Activated CD4-positive, alpha-beta memory T cell treated with anti-CD3 and anti-CD28 coated beads for 36 hours (primary cell): ENCODE data around the gene SLC66A1. TPM values are rescaled to one million over a fixed set of nuclear protein-coding genes. Genes with fewer than 3 reads are reported as not detected.

ENCODE experiments used
- CTCF ChIA-PET: fragments of 350-600 bp; sonication (Branson Sonifier 250); formaldehyde crosslinking; loops from one replicate; lab custom pipeline; 2021; ENCODE audit warnings: antibody characterized with exemption, inconsistent platforms; lab: Charles Lee
- POLR2A ChIA-PET: fragments of 350-600 bp; sonication (Branson Sonifier 250); formaldehyde crosslinking; loops from one replicate; lab custom pipeline; 2021; ENCODE audit warnings: antibody characterized with exemption; lab: Charles Lee
- DNase-seq: peaks from one replicate; pipeline ENCODE4 v3.0.0-alpha.2; 2020
- H3K27ac Mint-ChIP-seq: one replicate; pipeline ENCODE4 v1.8.0; 2021; ENCODE audit warnings: mixed read lengths
- H3K27me3 Mint-ChIP-seq: one replicate; pipeline ENCODE4 v1.8.0; 2021; ENCODE audit warnings: mixed read lengths
- H3K36me3 Mint-ChIP-seq: one replicate; pipeline ENCODE4 v1.8.0; 2021; ENCODE audit warnings: mixed read lengths
- H3K4me1 Mint-ChIP-seq: one replicate; pipeline ENCODE4 v1.8.0; 2021; ENCODE audit warnings: low read depth, mixed read lengths
- H3K4me3 Mint-ChIP-seq: one replicate; pipeline ENCODE4 v1.8.0; 2021; ENCODE audit warnings: mild to moderate bottlenecking, mixed read lengths
- H3K9me3 Mint-ChIP-seq: one replicate; pipeline ENCODE4 v1.8.0; 2021; ENCODE audit warnings: mixed read lengths
- intact Hi-C: fragments of 100-400 bp; cut with micrococcal nuclease; formaldehyde crosslinking; loops from one replicate; pipeline ENCODE4 v1.15.1; 2023
- total RNA-seq, 2 experiments: library from RNA; stranded (reverse); gene quantifications; one replicate each; pipeline ENCODE4 v1.2.3, GENCODE V29; 2021

The SLC66A1 gene
- total RNA-seq, 2 experiments from 2014 or later: 6.8 to 7.9 TPM

DNA sequence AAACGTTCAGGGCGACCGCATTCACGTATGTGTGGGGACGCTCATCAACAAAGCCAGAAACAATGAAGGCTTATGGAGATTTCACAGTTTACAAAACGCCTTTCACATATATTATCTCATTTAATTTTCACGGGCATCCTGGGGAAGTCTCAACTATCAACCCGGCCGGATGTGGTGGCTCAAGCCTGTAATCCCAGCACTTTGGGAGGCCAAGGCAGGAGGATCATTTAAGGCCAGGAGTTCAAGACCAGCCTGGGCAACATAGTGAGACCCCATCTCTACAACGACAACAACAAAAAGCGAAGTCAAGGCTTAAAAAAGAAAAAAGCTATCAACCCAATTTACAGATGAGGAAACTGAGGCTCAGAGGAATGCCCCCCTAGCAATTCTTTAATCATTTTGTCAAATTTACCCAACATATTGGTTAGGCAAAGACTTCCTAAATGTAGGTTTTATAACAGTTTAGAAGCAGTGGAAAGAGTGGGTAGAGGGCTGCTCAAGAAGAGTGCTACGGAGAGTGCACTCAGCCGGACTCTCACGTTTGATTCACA is 28.3 kb downstream of the SLC66A1 start:
- POLR2A ChIA-PET: no interaction called here
- Mint-ChIP-seq H3K36me3 (peaks cover 25% of the 10 kb centered on the region), H3K27ac (no peak overlapping the region), H3K4me3 (no peak overlapping the region), H3K9me3 (no peaks in the 10 kb centered on the region), H3K4me1 (peaks cover 27% of the 10 kb centered on the region), H3K27me3 (no peaks in the 10 kb centered on the region)
- intact Hi-C loops: no loop called here
- DNase-seq: no peak
- CTCF ChIA-PET: interaction anchor here (0.8 to 5.6 kb wide), 3 partner anchors 9 to 242 kb away, joined by 4 to 53 read pairs (median 6); no protein-coding TSS in a partner anchor

- H3K9me3 Mint-ChIP-seq: no peaks in the 10 kb centered on the region
- DNase-seq: peak; percentile 86
- intact Hi-C loops: loop anchor here (1.0 kb wide), 1 partner anchor 312 kb away; no protein-coding TSS in a partner anchor
- POLR2A ChIA-PET: no interaction called here
- no peak overlapping the region for H3K4me3 Mint-ChIP-seq
- H3K27ac Mint-ChIP-seq: peak overlapping the region; percentile 0
- peaks cover 25% of the 10 kb centered on the region for H3K36me3 Mint-ChIP-seq
- no peaks in the 10 kb centered on the region for H3K27me3 Mint-ChIP-seq
- CTCF ChIA-PET: interaction anchor here (0.8 to 5.6 kb wide), 14 partner anchors 9 to 319 kb away, joined by 3 to 53 read pairs (median 4); partner anchors contain the start of gene SLC66A1
- H3K4me1 Mint-ChIP-seq: peaks cover 18% of the 10 kb centered on the region
Measured at GRCh38 chr1:19341201-19342061, 29.3 kb downstream of the SLC66A1 start.

GRCh38 chr1:19342062-19342750 is 30.1 kb downstream of the SLC66A1 start:
- H3K27me3 Mint-ChIP-seq: no peaks in the 10 kb centered on the region
- peaks cover 25% of the 10 kb centered on the region for H3K36me3 Mint-ChIP-seq
- intact Hi-C loops: no loop called here
- no peak for DNase-seq
- no peaks in the 10 kb centered on the region for H3K9me3 Mint-ChIP-seq
- POLR2A ChIA-PET: no interaction called here
- no peak overlapping the region for H3K4me3 Mint-ChIP-seq
- CTCF ChIA-PET: interaction anchor here (0.6 to 5.6 kb wide), 16 partner anchors 9 to 362 kb away, joined by 3 to 53 read pairs (median 4); partner anchors contain the start of gene SLC66A1
- peaks cover 10% of the 10 kb centered on the region for H3K4me1 Mint-ChIP-seq
- peak overlapping the region; percentile 0 for H3K27ac Mint-ChIP-seq

GRCh38 chr1:19342894-19343616 is 30.9 kb downstream of the SLC66A1 start:
- no peaks in the 10 kb centered on the region for H3K9me3 Mint-ChIP-seq
- POLR2A ChIA-PET: no interaction called here
- no peak for DNase-seq

DNA sequence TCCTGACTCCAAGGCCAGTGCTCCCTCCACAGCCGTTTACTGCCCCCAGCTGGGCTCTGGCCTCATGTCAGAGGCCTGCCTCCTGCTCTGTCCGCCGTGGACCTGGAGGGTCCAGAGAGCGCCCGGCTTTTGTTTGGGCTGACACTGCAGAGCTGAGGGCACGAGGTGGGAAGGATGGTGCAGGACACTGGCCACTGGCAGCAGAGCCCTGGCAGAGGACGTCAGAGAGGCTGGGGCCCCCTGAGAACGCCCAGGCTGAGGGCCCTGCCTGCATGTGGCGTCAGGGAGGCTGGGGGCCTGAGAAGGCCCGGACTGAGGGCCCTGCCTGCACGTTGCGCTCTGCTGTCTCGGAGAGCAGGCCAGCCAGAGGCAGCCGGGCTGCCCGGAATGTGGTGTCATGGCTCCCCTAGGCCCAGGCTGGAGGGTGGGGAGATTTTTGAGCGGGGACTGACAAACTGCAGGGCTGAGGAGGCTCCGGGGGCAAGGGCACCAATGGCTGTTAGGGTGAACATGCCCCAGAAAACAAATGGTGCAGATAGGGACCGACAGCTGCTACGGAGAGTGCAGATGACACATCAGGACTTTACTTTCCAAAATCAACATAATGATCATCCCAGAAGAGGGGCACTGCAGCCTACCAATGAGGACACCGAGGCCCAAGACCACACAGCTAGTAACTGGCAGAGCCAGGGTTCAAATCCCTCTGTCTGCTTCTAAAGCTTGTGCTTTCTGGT is 31.7 kb downstream of the SLC66A1 start:
- H3K27ac Mint-ChIP-seq: no peak overlapping the region
- H3K36me3 Mint-ChIP-seq: peaks cover 21% of the 10 kb centered on the region

More at GRCh38 chr1:19342894-19343616, 30.9 kb downstream of the SLC66A1 start:
- peaks cover 3% of the 10 kb centered on the region for H3K4me1 Mint-ChIP-seq
- intact Hi-C loops: no loop called here
- no peaks in the 10 kb centered on the region for H3K27me3 Mint-ChIP-seq
- H3K36me3 Mint-ChIP-seq: peaks cover 24% of the 10 kb centered on the region
- H3K27ac Mint-ChIP-seq: no peak overlapping the region
- CTCF ChIA-PET: interaction anchor here (0.7 to 5.6 kb wide), 13 partner anchors 8 to 361 kb away, joined by 3 to 53 read pairs (median 4); partner anchors contain the start of gene SLC66A1
- H3K4me3 Mint-ChIP-seq: no peak overlapping the region

GRCh38 chr1:19344372-19344810 is 32.3 kb downstream of the SLC66A1 start:
- H3K4me1 Mint-ChIP-seq: peaks cover 3% of the 10 kb centered on the region
- POLR2A ChIA-PET: no interaction called here
- H3K4me3 Mint-ChIP-seq: no peak overlapping the region
- peak; percentile 60 for DNase-seq
- no peaks in the 10 kb centered on the region for H3K9me3 Mint-ChIP-seq
- no peaks in the 10 kb centered on the region for H3K27me3 Mint-ChIP-seq
- no peak overlapping the region for H3K27ac Mint-ChIP-seq
- peaks cover 16% of the 10 kb centered on the region for H3K36me3 Mint-ChIP-seq
- intact Hi-C loops: loop anchor here (1.0 kb wide), 1 partner anchor 238 kb away; no protein-coding TSS in a partner anchor
- CTCF ChIA-PET: interaction anchor here (0.6 to 5.6 kb wide), 11 partner anchors 11 to 318 kb away, joined by 3 to 53 read pairs (median 4); no protein-coding TSS in a partner anchor

More for the DNA sequence above, 31.7 kb downstream of the SLC66A1 start:
- DNase-seq: no peak
- H3K4me3 Mint-ChIP-seq: no peak overlapping the region
- intact Hi-C loops: loop anchor here (1.0 kb wide), 1 partner anchor 239 kb away; no protein-coding TSS in a partner anchor
- H3K4me1 Mint-ChIP-seq: peaks cover 3% of the 10 kb centered on the region
- H3K27me3 Mint-ChIP-seq: no peaks in the 10 kb centered on the region
- ChIA-PET POLR2A (no interaction called here), CTCF (interaction anchor here (0.6 to 5.6 kb wide), 15 partner anchors 10 to 360 kb away, joined by 3 to 53 read pairs (median 4); no protein-coding TSS in a partner anchor)
- H3K9me3 Mint-ChIP-seq: no peaks in the 10 kb centered on the region

DNA sequence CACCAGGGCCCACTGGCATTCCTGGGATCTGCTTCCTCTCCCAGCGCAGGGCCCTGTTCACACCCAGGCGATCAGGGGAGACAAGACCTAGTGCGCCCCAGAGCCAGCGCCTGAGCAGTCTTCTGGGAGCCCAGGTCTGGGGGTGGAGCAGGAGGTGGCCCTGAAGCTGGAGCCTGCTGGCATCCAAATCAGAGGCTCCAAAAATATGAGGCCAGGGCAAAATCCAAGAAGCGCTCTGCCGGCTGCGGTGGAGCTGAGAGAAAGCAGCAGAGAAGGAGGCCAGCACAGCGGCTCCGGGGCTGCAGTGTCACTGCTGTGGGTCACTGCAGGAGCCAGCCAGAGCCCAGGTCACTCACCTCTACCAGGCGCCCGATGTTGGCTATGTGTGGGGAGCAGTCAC is 32.7 kb downstream of the SLC66A1 start:
- no peak overlapping the region for H3K27ac Mint-ChIP-seq
- peaks cover 16% of the 10 kb centered on the region for H3K36me3 Mint-ChIP-seq
- no peaks in the 10 kb centered on the region for H3K27me3 Mint-ChIP-seq

GRCh38 chr1:19345391-19345790 is 33.3 kb downstream of the SLC66A1 start:
- peaks cover 22% of the 10 kb centered on the region for H3K36me3 Mint-ChIP-seq
- intact Hi-C loops: no loop called here
- no peaks in the 10 kb centered on the region for H3K27me3 Mint-ChIP-seq
- H3K9me3 Mint-ChIP-seq: no peaks in the 10 kb centered on the region
- H3K4me1 Mint-ChIP-seq: peaks cover 3% of the 10 kb centered on the region
- H3K4me3 Mint-ChIP-seq: no peak overlapping the region
- no peak overlapping the region for H3K27ac Mint-ChIP-seq
- DNase-seq: no peak
- CTCF ChIA-PET: interaction anchor here (1.0 to 5.6 kb wide), 7 partner anchors 9 to 317 kb away, joined by 3 to 53 read pairs (median 5); no protein-coding TSS in a partner anchor
- POLR2A ChIA-PET: no interaction called here

More for the DNA sequence above, 32.7 kb downstream of the SLC66A1 start:
- intact Hi-C loops: loop anchor here (1.0 kb wide), 1 partner anchor 237 kb away; no protein-coding TSS in a partner anchor
- Mint-ChIP-seq H3K4me1 (peaks cover 3% of the 10 kb centered on the region), H3K4me3 (no peak overlapping the region), H3K9me3 (no peaks in the 10 kb centered on the region)
- ChIA-PET POLR2A (no interaction called here), CTCF (interaction anchor here (1.0 to 5.6 kb wide), 9 partner anchors 11 to 317 kb away, joined by 3 to 53 read pairs (median 5); no protein-coding TSS in a partner anchor)
- DNase-seq: no peak

DNA sequence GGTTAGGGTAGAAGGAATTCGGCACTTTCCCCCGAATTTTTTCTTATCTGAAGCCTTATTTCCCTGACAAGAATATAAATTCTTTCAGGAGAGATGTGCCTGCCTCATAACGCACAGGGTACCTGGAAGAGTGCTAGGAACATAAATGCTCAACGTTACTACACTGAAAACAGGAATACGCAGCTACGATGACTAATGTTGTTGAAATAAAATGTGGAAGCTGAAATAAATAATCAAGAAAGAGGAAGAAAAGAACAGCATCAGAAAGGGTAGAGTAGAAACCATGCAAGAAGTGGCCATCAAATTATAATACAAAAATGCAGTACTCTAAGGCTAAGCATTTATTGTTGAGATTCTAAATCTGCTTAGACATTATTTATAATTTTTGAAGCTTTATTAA is 33.9 kb downstream of the SLC66A1 start:
- intact Hi-C loops: no loop called here
- H3K36me3 Mint-ChIP-seq: peaks cover 20% of the 10 kb centered on the region
- peaks cover 3% of the 10 kb centered on the region for H3K4me1 Mint-ChIP-seq
- H3K9me3 Mint-ChIP-seq: no peaks in the 10 kb centered on the region
- no peak overlapping the region for H3K4me3 Mint-ChIP-seq
- DNase-seq: no peak
- no peaks in the 10 kb centered on the region for H3K27me3 Mint-ChIP-seq
- ChIA-PET POLR2A (no interaction called here), CTCF (interaction anchor here (0.7 to 5.6 kb wide), 5 partner anchors 9 to 308 kb away, joined by 3 to 53 read pairs (median 5); no protein-coding TSS in a partner anchor)
- no peak overlapping the region for H3K27ac Mint-ChIP-seq

- Mint-ChIP-seq H3K4me3 (no peak overlapping the region), H3K4me1 (no peaks in the 10 kb centered on the region)
- POLR2A ChIA-PET: interaction anchor here (1.0 kb wide), 1 partner anchor 299 kb away, joined by 5 read pairs; no protein-coding TSS in a partner anchor
Measured at GRCh38 chr1:19347533-19348172, 35.5 kb downstream of the SLC66A1 start.

More at GRCh38 chr1:19347533-19348172, 35.5 kb downstream of the SLC66A1 start:
- DNase-seq: no peak
- Mint-ChIP-seq H3K36me3 (peaks cover 19% of the 10 kb centered on the region), H3K27ac (no peak overlapping the region), H3K27me3 (no peaks in the 10 kb centered on the region), H3K9me3 (no peaks in the 10 kb centered on the region)
- intact Hi-C loops: no loop called here
- CTCF ChIA-PET: interaction anchor here (0.6 to 1.5 kb wide), 4 partner anchors 15 to 866 kb away, joined by 3 to 4 read pairs (median 4); no protein-coding TSS in a partner anchor
